Neuronal stem cell (in vitro differentiated cells): Measurements from ENCODE around the gene DLD.

ENCODE experiments used
- DNase-seq: peaks from one replicate; pipeline ENCODE4 v3.0.0-alpha.2; 2013; ENCODE audit warnings: low spot score
- H2AFZ ChIP-seq: one replicate; pipeline ENCODE4 v1.6.1; 2013; ENCODE audit warnings: mild to moderate bottlenecking, low read length, inconsistent platforms
- H2AK5ac ChIP-seq: 2 replicates; pipeline ENCODE4 v1.6.1; 2013; ENCODE audit warnings: low read depth, mild to moderate bottlenecking, inconsistent platforms, low read length, moderate library complexity, mixed read lengths
- H2BK120ac ChIP-seq: 2 replicates; pipeline ENCODE4 v1.6.1; 2013; ENCODE audit warnings: low read depth, mild to moderate bottlenecking, inconsistent platforms, low read length, moderate library complexity, mixed read lengths
- H2BK12ac ChIP-seq: one replicate; pipeline ENCODE4 v1.6.1; 2013; ENCODE audit warnings: low read length, inconsistent platforms
- H2BK15ac ChIP-seq: 2 replicates; pipeline ENCODE4 v1.6.1; 2013; ENCODE audit warnings: mild to moderate bottlenecking, low read length, inconsistent platforms, mixed read lengths
- H2BK5ac ChIP-seq: one replicate; pipeline ENCODE4 v1.6.1; 2013; ENCODE audit warnings: inconsistent platforms, mild to moderate bottlenecking, low read length, moderate library complexity
- H3K14ac ChIP-seq: one replicate; pipeline ENCODE4 v1.6.1; 2013; ENCODE audit warnings: low read length, inconsistent platforms
- H3K18ac ChIP-seq: 2 replicates; pipeline ENCODE4 v1.6.1; 2013; ENCODE audit warnings: low read length, inconsistent platforms
- H3K23ac ChIP-seq: 2 replicates; pipeline ENCODE4 v1.6.1; 2013; ENCODE audit warnings: low read depth, mild to moderate bottlenecking, mixed read lengths, low read length, inconsistent platforms; ENCODE audit not compliant: poor library complexity
- H3K27ac ChIP-seq: replicated peaks from 3 replicates; pipeline ENCODE4 v1.5.1; 2013; ENCODE audit warnings: low read length, inconsistent platforms
- H3K27me3 ChIP-seq, 3 experiments: 2 replicates each; pipeline ENCODE4 v1.6.1; 2013; ENCODE audit warnings: low read length in 3 of 3, mild to moderate bottlenecking in 2 of 3, inconsistent platforms in 1 of 3, low read depth in 1 of 3, mixed read lengths in 1 of 3, moderate library complexity in 1 of 3; ENCODE audit not compliant: control insufficient read depth in 3 of 3, insufficient read depth in 3 of 3
- H3K36me3 ChIP-seq, 2 donors: replicated peaks in 1 of 2; 2 replicates each; pipeline ENCODE4 v1.6.1; 2013; ENCODE audit warnings: low read length in 2 of 2; ENCODE audit not compliant: control insufficient read depth in 2 of 2, insufficient read depth in 2 of 2
- H3K4ac ChIP-seq: 2 replicates; pipeline ENCODE4 v1.6.1; 2013; ENCODE audit warnings: inconsistent platforms, mild to moderate bottlenecking, low read length, moderate library complexity
- H3K4me1 ChIP-seq, 2 donors: 1 replicate in 1 of 2; 2 replicates in 1 of 2; pipeline ENCODE4 v1.6.1; 2013; ENCODE audit warnings: low read length in 2 of 2, low read depth in 1 of 2; ENCODE audit not compliant: control insufficient read depth in 2 of 2, insufficient read depth in 1 of 2
- H3K4me2 ChIP-seq: one replicate; pipeline ENCODE4 v1.6.1; 2013; ENCODE audit warnings: mild to moderate bottlenecking, low read length, inconsistent platforms; ENCODE audit not compliant: insufficient read depth, poor library complexity, severe bottlenecking
- H3K4me3 ChIP-seq, 2 donors: 2 replicates each; pipeline ENCODE4 v1.5.1; 2013; ENCODE audit warnings: low read length in 2 of 2, mild to moderate bottlenecking in 2 of 2, inconsistent platforms in 1 of 2, moderate library complexity in 1 of 2
- H3K79me1 ChIP-seq: one replicate; pipeline ENCODE4 v1.6.1; 2013; ENCODE audit warnings: low read depth, mild to moderate bottlenecking, inconsistent platforms, low read length, moderate library complexity
- H3K9ac ChIP-seq: one replicate; pipeline ENCODE4 v1.6.1; 2013; ENCODE audit warnings: mild to moderate bottlenecking, low read depth, low read length, inconsistent platforms; ENCODE audit not compliant: poor library complexity
- H3K9me3 ChIP-seq, 2 donors: replicated peaks in 1 of 2; 2 replicates each; pipeline versions ENCODE3 to v1.6.1; 2013; ENCODE audit warnings: low read length in 2 of 2, mild to moderate bottlenecking in 2 of 2, inconsistent platforms in 1 of 2, low read depth in 1 of 2, mixed read lengths in 1 of 2, moderate library complexity in 1 of 2; ENCODE audit not compliant: control insufficient read depth in 2 of 2, insufficient read depth in 1 of 2
- H4K8ac ChIP-seq: one replicate; pipeline ENCODE4 v1.6.1; 2013; ENCODE audit warnings: low read depth, mild to moderate bottlenecking, inconsistent platforms, low read length, moderate library complexity
- H4K91ac ChIP-seq: one replicate; pipeline ENCODE4 v1.6.1; 2013; ENCODE audit warnings: low read length, low read depth, mild to moderate bottlenecking, inconsistent platforms; ENCODE audit not compliant: poor library complexity
- WGBS, 2 donors: extraction: QIAGEN DNeasy Blood & Tissue Kit; methylation state at CpG; one replicate each; pipeline ENCODE4 v1.1.7; 2013; ENCODE audit warnings: missing lambda C conversion rate in 2 of 2, mixed read lengths in 1 of 2; ENCODE audit not compliant: insufficient read length in 2 of 2, insufficient replicate concordance in 1 of 2; ENCODE audit errors: extremely low coverage in 2 of 2; 5-methylcytosine and 5-hydroxymethylcytosine counted together

Gene DLD

GRCh38 chr7:107865956-107866775 is 24.8 kb upstream of the DLD start:
- no CpG with 5 or more reads among the region's 1 CpG for WGBS, 2 donors
- H3K36me3 ChIP-seq: no peaks in the 10 kb centered on the region
- no peak overlapping the region for H3K4me3 ChIP-seq

GRCh38 chr7:107867858-107868466 is 23.0 kb upstream of the DLD start:
- H3K18ac ChIP-seq: no peak overlapping the region
- no peak overlapping the region for H3K23ac ChIP-seq
- H4K8ac ChIP-seq: no peak overlapping the region

More at GRCh38 chr7:107865956-107866775, 24.8 kb upstream of the DLD start:
- Histone ChIP-seq H2AFZ (no peak overlapping the region), H3K79me1 (no peaks in the 10 kb centered on the region), H3K27ac (no peak overlapping the region), H3K9me3 (no peaks in the 10 kb centered on the region), H4K8ac (no peak overlapping the region), H2BK15ac (no peak overlapping the region), H2BK5ac (no peak overlapping the region), H3K9ac (no peak overlapping the region), H3K4ac (no peak overlapping the region), H2AK5ac (no peak overlapping the region), H3K14ac (no peak overlapping the region), H2BK12ac (no peak overlapping the region), H2BK120ac (no peak overlapping the region), H3K4me1 (no peaks in the 10 kb centered on the region), H4K91ac (no peak overlapping the region), H3K23ac (no peak overlapping the region), H3K18ac (no peak overlapping the region), H3K27me3 (peaks cover 0 to 3% (median 0%) of the 10 kb centered on the region in 3 experiments), H3K4me2 (no peak overlapping the region)
- DNase-seq: no peak

GRCh38 chr7:107870427-107871000 is 20.5 kb upstream of the DLD start:
- H3K27ac ChIP-seq: no peak overlapping the region
- H3K23ac ChIP-seq: no peak overlapping the region
- H4K91ac ChIP-seq: no peak overlapping the region
- no peak overlapping the region for H3K9ac ChIP-seq
- H3K4me3 ChIP-seq: no peak overlapping the region
- no peak overlapping the region for H2BK5ac ChIP-seq
- H3K4me2 ChIP-seq: no peak overlapping the region
- no peak overlapping the region for H3K18ac ChIP-seq
- H2BK12ac ChIP-seq: no peak overlapping the region
- H3K4me1 ChIP-seq: no peaks in the 10 kb centered on the region
- DNase-seq: no peak
- no peaks in the 10 kb centered on the region for H3K9me3 ChIP-seq
- no peak overlapping the region for H4K8ac ChIP-seq
- H2AK5ac ChIP-seq: no peak overlapping the region
- H2AFZ ChIP-seq: no peak overlapping the region
- no CpG with 5 or more reads among the region's 5 CpGs for WGBS, 2 donors
- peaks cover 0 to 7% (median 0%) of the 10 kb centered on the region in 3 experiments for H3K27me3 ChIP-seq
- no peak overlapping the region for H2BK120ac ChIP-seq
- H3K4ac ChIP-seq: no peak overlapping the region
- no peak overlapping the region for H2BK15ac ChIP-seq
- H3K36me3 ChIP-seq: no peaks in the 10 kb centered on the region
- H3K79me1 ChIP-seq: no peaks in the 10 kb centered on the region
- H3K14ac ChIP-seq: no peak overlapping the region

More at GRCh38 chr7:107867858-107868466, 23.0 kb upstream of the DLD start:
- Histone ChIP-seq H3K27ac (no peak overlapping the region), H3K4me1 (no peaks in the 10 kb centered on the region), H3K4me3 (no peak overlapping the region), H2BK15ac (no peak overlapping the region), H3K4ac (no peak overlapping the region), H3K79me1 (no peaks in the 10 kb centered on the region), H3K9ac (no peak overlapping the region), H3K36me3 (no peaks in the 10 kb centered on the region), H2BK120ac (no peak overlapping the region), H2AK5ac (no peak overlapping the region), H2BK5ac (no peak overlapping the region), H4K91ac (no peak overlapping the region), H3K27me3 (peaks cover 0 to 7% (median 0%) of the 10 kb centered on the region in 3 experiments), H3K9me3 (no peaks in the 10 kb centered on the region), H2AFZ (no peak overlapping the region), H2BK12ac (no peak overlapping the region), H3K14ac (no peak overlapping the region), H3K4me2 (no peak overlapping the region)
- no CpG with 5 or more reads among the region's 3 CpGs for WGBS, 2 donors
- DNase-seq: no peak

- H2BK5ac ChIP-seq: no peak overlapping the region
- no peak for DNase-seq
- peak overlapping the region in 1 of 2 donors; percentile 8 for H3K4me3 ChIP-seq
- H3K79me1 ChIP-seq: no peaks in the 10 kb centered on the region
- H2BK15ac ChIP-seq: no peak overlapping the region
- no peak overlapping the region for H2AK5ac ChIP-seq
- H4K8ac ChIP-seq: no peak overlapping the region
- H3K9me3 ChIP-seq: no peaks in the 10 kb centered on the region
- H3K4ac ChIP-seq: no peak overlapping the region
- no peak overlapping the region for H2BK120ac ChIP-seq
- no peak overlapping the region for H3K23ac ChIP-seq
- H3K9ac ChIP-seq: no peak overlapping the region
- H4K91ac ChIP-seq: no peak overlapping the region
- H3K27me3 ChIP-seq: peaks cover 0 to 3% (median 0%) of the 10 kb centered on the region in 3 experiments
- H3K14ac ChIP-seq: no peak overlapping the region
- H3K27ac ChIP-seq: no peak overlapping the region
- H3K4me2 ChIP-seq: no peak overlapping the region
- no peaks in the 10 kb centered on the region for H3K4me1 ChIP-seq
- no peak overlapping the region for H2BK12ac ChIP-seq
- no peak overlapping the region for H3K18ac ChIP-seq
- peak overlapping the region; percentile 42 for H2AFZ ChIP-seq
- no CpG with 5 or more reads among the region's 2 CpGs for WGBS, 2 donors
- no peaks in the 10 kb centered on the region for H3K36me3 ChIP-seq
These were observed 16.9 kb upstream of the DLD start for GRCh38 chr7:107874111-107874510.
